Esophagus (tissue), 2 donors: ENCODE measurements around the gene OR51D1. TPM values are rescaled to one million over a fixed set of nuclear protein-coding genes. Genes with fewer than 3 reads are reported as not detected.

Experiments
- H3K27ac ChIP-seq, 2 donors: one replicate each; pipeline ENCODE4 v1.5.1; 2013; ENCODE audit warnings: low read depth in 2 of 2, mild to moderate bottlenecking in 2 of 2, inconsistent platforms in 1 of 2, low read length in 1 of 2, moderate library complexity in 1 of 2
- H3K27me3 ChIP-seq, 2 donors: one replicate each; pipeline ENCODE4 v1.6.1; 2013; ENCODE audit warnings: low read length in 2 of 2, control low read depth in 1 of 2, mild to moderate bottlenecking in 1 of 2; ENCODE audit not compliant: insufficient read depth in 2 of 2, control insufficient read depth in 1 of 2
- H3K36me3 ChIP-seq, 2 donors: one replicate each; pipeline ENCODE4 v1.6.1; 2013; ENCODE audit warnings: low read length in 1 of 2; ENCODE audit not compliant: control insufficient read depth in 2 of 2, insufficient read depth in 2 of 2
- H3K4me1 ChIP-seq, 2 donors: one replicate each; pipeline ENCODE4 v1.6.1; 2013; ENCODE audit warnings: low read length in 1 of 2; ENCODE audit not compliant: control insufficient read depth in 2 of 2, insufficient read depth in 2 of 2
- H3K4me3 ChIP-seq, 2 donors: one replicate each; pipeline ENCODE4 v1.5.1; 2013; ENCODE audit warnings: low read length in 2 of 2, mild to moderate bottlenecking in 2 of 2, low read depth in 1 of 2, moderate library complexity in 1 of 2
- H3K9me3 ChIP-seq, 2 donors: one replicate each; pipeline ENCODE4 v1.6.1; 2013; ENCODE audit warnings: mild to moderate bottlenecking in 2 of 2, low read depth in 1 of 2, low read length in 1 of 2, moderate library complexity in 1 of 2; ENCODE audit not compliant: control insufficient read depth in 2 of 2, insufficient read depth in 1 of 2
- WGBS, 2 donors: extraction: QIAGEN DNeasy Blood & Tissue Kit; methylation state at CpG; one replicate each; pipeline ENCODE4 v1.1.7; 2013; 5-methylcytosine and 5-hydroxymethylcytosine counted together
- polyA plus RNA-seq, 2 donors: library from polyadenylated mRNA; stranded (reverse); fragments of 200-250 nt; gene quantifications; one replicate each; pipeline ENCODE4 v1.2.3, GENCODE V29; 2013
- donor health status: healthy with polysubstance abuse.
- donor health status: Bipolar disorder and iron deficiency.

Gene OR51D1
- polyA plus RNA-seq, 2 donors, result not detected

DNA sequence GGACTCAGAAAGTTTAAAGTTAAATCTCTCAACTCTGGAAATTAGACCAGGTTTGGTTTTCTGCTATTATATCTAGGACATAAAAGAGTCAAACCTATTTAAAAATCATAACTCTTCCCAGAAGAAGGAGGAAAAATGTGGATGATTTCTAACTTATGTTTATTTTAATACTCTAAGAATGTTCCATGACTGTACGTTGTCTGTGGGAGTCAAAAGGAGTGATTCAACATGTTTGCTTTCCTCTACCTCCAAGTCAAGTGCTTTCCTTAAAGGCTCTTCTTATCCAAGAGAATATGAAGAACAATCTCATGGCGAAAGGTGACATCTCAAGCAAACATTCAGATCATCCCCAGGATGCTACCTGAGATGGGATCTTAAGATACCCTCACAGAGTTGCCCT is 28.1 kb downstream of the OR51D1 start:
- Histone ChIP-seq H3K9me3 (peaks cover 0 to 6% of the 10 kb centered on the region in 2 donors), H3K4me1 (no peaks in the 10 kb centered on the region), H3K4me3 (no peak overlapping the region), H3K36me3 (no peaks in the 10 kb centered on the region), H3K27ac (no peak overlapping the region), H3K27me3 (no peaks in the 10 kb centered on the region)
- WGBS, 2 donors, result 68 to 69% methylated on average over 2 of the region's 2 CpGs

DNA sequence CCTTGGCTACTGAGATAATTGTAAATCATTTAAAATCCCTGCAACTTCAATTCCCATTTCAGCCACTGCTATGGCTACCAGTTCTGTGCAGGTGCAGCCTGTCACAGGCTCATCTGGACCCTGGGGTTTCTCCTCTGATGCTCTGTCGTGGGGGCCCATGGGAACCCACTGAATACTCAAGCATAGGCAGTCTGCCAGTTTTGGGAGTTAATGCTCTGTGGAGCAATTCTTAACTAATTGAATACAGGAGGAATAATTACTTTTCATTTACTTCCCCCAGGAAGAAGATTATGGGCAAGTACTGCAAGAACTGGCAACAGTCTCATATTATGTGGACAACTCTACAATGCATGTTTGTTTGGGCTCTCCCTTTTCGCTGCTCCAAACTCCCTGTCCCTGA is 34.5 kb downstream of the OR51D1 start:
- 66 to 78% methylated on average over 2 of the region's 2 CpGs for WGBS, 2 donors
- no peaks in the 10 kb centered on the region for H3K27me3 ChIP-seq
- no peak overlapping the region for H3K4me3 ChIP-seq
- no peak overlapping the region for H3K27ac ChIP-seq
- H3K9me3 ChIP-seq, result no peaks in the 10 kb centered on the region
- no peaks in the 10 kb centered on the region for H3K4me1 ChIP-seq
- no peaks in the 10 kb centered on the region for H3K36me3 ChIP-seq

GRCh38 chr11:4672470-4672869 is 35.2 kb downstream of the OR51D1 start:
- H3K27me3 ChIP-seq, result no peaks in the 10 kb centered on the region
- no peaks in the 10 kb centered on the region for H3K9me3 ChIP-seq
- WGBS, 2 donors, result 48 to 57% methylated on average over 3 of the region's 3 CpGs
- no peak overlapping the region for H3K27ac ChIP-seq
- H3K36me3 ChIP-seq, result no peaks in the 10 kb centered on the region
- no peak overlapping the region for H3K4me3 ChIP-seq
- H3K4me1 ChIP-seq, result no peaks in the 10 kb centered on the region

DNA sequence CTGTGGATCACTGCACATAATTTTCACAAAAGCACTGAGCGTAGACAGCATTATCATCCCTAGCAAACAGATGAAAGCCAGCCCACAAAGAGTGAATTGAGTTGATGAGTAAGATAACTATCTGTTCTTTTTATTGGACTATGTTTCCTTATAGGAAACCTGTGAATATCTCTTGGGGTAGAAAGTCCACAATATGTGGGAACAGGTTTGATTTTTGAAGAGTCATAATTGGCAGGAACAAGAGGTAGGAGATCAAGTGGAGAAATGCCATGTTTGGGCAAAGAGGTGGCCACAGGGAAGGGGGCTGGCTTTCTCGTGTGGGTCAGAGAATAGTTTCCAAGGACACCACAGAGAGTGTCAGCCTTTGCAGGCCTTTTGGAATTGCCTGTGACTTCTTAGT is 36.5 kb downstream of the OR51D1 start:
- H3K9me3 ChIP-seq, result no peaks in the 10 kb centered on the region
- 66 to 73% methylated on average over 2 of the region's 2 CpGs for WGBS, 2 donors
- H3K4me1 ChIP-seq, result no peaks in the 10 kb centered on the region
- H3K36me3 ChIP-seq, result no peaks in the 10 kb centered on the region
- no peak overlapping the region for H3K4me3 ChIP-seq
- H3K27ac ChIP-seq, result no peak overlapping the region
- no peaks in the 10 kb centered on the region for H3K27me3 ChIP-seq

DNA sequence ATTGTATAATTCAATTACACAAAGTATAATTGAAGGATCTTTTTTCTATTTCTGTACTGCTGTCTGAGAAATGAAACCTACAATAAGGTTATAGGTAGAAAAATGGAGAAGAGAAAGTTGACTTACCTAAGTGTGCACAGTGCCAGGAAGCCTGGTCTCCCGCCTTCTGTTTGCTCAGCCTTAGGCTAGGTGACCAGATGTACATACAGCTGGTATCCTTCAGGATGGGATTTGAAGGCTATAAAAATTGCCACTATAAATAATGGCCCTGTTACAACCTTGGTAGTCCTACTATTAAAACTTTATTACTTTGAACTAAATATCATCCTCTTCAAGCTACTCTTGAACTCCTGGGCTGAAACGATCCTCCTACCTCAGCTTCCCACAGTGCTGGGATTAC is 40.7 kb downstream of the OR51D1 start:
- no peaks in the 10 kb centered on the region for H3K27me3 ChIP-seq
- no peaks in the 10 kb centered on the region for H3K36me3 ChIP-seq
- H3K4me1 ChIP-seq, result no peaks in the 10 kb centered on the region
- no peak overlapping the region for H3K4me3 ChIP-seq
- 70 to 79% methylated on average over 2 of the region's 2 CpGs for WGBS, 2 donors
- H3K9me3 ChIP-seq, result no peaks in the 10 kb centered on the region
- no peak overlapping the region for H3K27ac ChIP-seq

GRCh38 chr11:4680341-4680740 is 43.1 kb downstream of the OR51D1 start:
- WGBS, 2 donors, result 43 to 48% methylated on average over 3 of the region's 3 CpGs
- Histone ChIP-seq H3K4me3 (no peak overlapping the region), H3K27ac (no peak overlapping the region), H3K9me3 (no peaks in the 10 kb centered on the region), H3K27me3 (no peaks in the 10 kb centered on the region), H3K4me1 (no peaks in the 10 kb centered on the region), H3K36me3 (no peaks in the 10 kb centered on the region)

DNA sequence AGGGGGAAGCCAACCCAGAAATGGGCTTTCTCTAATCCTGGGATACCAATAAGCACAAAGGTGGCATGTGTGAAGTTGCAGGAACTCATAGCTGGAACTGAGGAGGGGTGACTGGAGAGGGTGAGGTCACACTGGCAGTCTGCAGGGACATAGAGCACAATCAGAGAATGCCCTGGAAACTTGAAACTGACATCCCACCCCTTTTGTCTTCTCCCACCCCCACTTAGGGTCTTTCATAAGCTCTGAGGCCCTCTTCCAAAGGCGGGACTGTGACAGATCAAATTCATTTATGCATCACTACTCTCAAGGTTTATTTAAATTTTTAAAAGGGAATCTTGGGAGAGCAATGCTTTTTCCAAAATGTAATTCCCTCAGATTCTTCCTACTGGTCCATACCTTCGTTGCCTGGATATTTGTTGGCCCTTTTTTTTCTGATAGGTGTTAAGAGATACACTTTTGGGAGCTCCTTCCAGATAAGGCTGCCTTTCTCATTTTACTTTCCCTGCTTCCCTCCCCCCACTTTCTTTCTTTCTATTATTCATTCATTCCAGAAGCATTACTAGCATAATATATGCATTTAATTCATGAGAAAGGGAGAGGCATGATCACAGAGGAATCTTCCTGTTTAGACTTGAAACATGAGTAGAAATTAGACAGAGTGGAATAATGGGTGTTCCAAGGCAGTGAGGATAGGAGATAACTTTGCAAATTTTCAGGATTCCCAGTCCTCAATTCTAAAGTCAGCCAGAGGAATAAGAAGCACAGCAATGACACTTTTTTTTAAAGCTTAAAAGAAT is 45.5 kb downstream of the OR51D1 start:
- Histone ChIP-seq H3K9me3 (no peaks in the 10 kb centered on the region), H3K27ac (no peak overlapping the region), H3K4me1 (no peaks in the 10 kb centered on the region), H3K36me3 (no peaks in the 10 kb centered on the region), H3K27me3 (no peaks in the 10 kb centered on the region), H3K4me3 (no peak overlapping the region)
- 54 to 64% methylated on average over 2 of the region's 2 CpGs for WGBS, 2 donors

GRCh38 chr11:4684631-4685285 is 47.5 kb downstream of the OR51D1 start:
- 74 to 80% methylated on average over 3 of the region's 3 CpGs for WGBS, 2 donors
- no peaks in the 10 kb centered on the region for H3K4me1 ChIP-seq
- H3K27me3 ChIP-seq, result no peaks in the 10 kb centered on the region
- H3K36me3 ChIP-seq, result no peaks in the 10 kb centered on the region
- H3K9me3 ChIP-seq, result no peaks in the 10 kb centered on the region
- H3K4me3 ChIP-seq, result no peak overlapping the region
- no peak overlapping the region for H3K27ac ChIP-seq
